Smooth muscle cell (in vitro differentiated cells): ENCODE measurements around the gene LRP3. TPM values are rescaled to one million over a fixed set of nuclear protein-coding genes. Genes with fewer than 3 reads are reported as not detected.
"Not testable (repeated sequence)": the region's sequence is repeated elsewhere in the genome, so short reads cannot be mapped to it uniquely, and the experiment has no call there.

Source experiments
- DNase-seq: peaks from one replicate; lab custom pipeline; 2025; ENCODE audit not compliant: unreplicated experiment; lab: John Stamatoyannopoulos, UW
- H2AFZ ChIP-seq: fragments of 200-600 bp; sonication (generic); 2 replicates; pipeline ENCODE4 v1.6.0; 2016; ENCODE audit warnings: antibody characterized with exemption, low read depth, mild to moderate bottlenecking
- H3F3A ChIP-seq: fragments of 200-600 bp; sonication (generic); 2 replicates; pipeline ENCODE4 v1.6.0; 2017; ENCODE audit warnings: antibody characterized with exemption, low read depth
- H3K27ac ChIP-seq: fragments of 200-600 bp; sonication (generic); 2 replicates; pipeline ENCODE4 v1.5.1; 2016; ENCODE audit warnings: low read depth, mild to moderate bottlenecking
- H3K27me3 ChIP-seq: fragments of 200-600 bp; sonication (generic); 2 replicates; pipeline ENCODE4 v1.6.1; 2016; ENCODE audit warnings: low read depth, mild to moderate bottlenecking
- H3K36me3 ChIP-seq: fragments of 200-600 bp; sonication (generic); 2 replicates; pipeline ENCODE4 v1.5.1; 2016; ENCODE audit warnings: low read depth
- H3K4me1 ChIP-seq: fragments of 200-600 bp; sonication (generic); 2 replicates; pipeline ENCODE4 v1.5.1; 2016; ENCODE audit warnings: low read depth
- H3K4me2 ChIP-seq: fragments of 200-600 bp; sonication (generic); 2 replicates; pipeline ENCODE4 v1.6.0; 2016; ENCODE audit warnings: mild to moderate bottlenecking
- H3K4me3 ChIP-seq: fragments of 200-600 bp; sonication (generic); 2 replicates; pipeline ENCODE4 v1.5.1; 2016; ENCODE audit warnings: mild to moderate bottlenecking
- H3K79me2 ChIP-seq: fragments of 200-600 bp; sonication (generic); 2 replicates; pipeline ENCODE4 v1.6.0; 2016; ENCODE audit warnings: low read depth, mild to moderate bottlenecking
- H3K9ac ChIP-seq: fragments of 200-600 bp; sonication (generic); 2 replicates; pipeline ENCODE4 v1.6.0; 2016; ENCODE audit warnings: low read depth
- H3K9me3 ChIP-seq: fragments of 200-600 bp; sonication (generic); replicated peaks from 2 replicates; pipeline ENCODE4 v1.5.1; 2016; ENCODE audit warnings: low read depth
- H4K20me1 ChIP-seq: fragments of 200-600 bp; sonication (generic); 2 replicates; pipeline ENCODE4 v1.6.0; 2016; ENCODE audit warnings: low read depth
- CTCF ChIP-seq: fragments of 200-600 bp; sonication (generic); IDR thresholded peaks from 2 replicates; pipeline ENCODE4 v1.5.1; 2017; ENCODE audit warnings: borderline replicate concordance, mild to moderate bottlenecking, antibody characterized with exemption; ENCODE audit not compliant: insufficient read depth, poor library complexity, severe bottlenecking
- WGBS: methylation state at CpG from one replicate; pipeline ENCODE4 v1.1.7; 2016; ENCODE audit warnings: low lambda C conversion rate; 5-methylcytosine and 5-hydroxymethylcytosine counted together
- polyA plus RNA-seq: library from polyadenylated mRNA; unstranded; fragments of >200 nt; fragmentation: Nextera tagmentation; extraction: Ambion mirVana; gene quantifications from 2 replicates; pipeline ENCODE4 v1.2.1, GENCODE V29; 2016
- total RNA-seq: library from RNA; depleted of rRNA; stranded (reverse); fragments of >200 nt; gene quantifications from 2 replicates; pipeline ENCODE4 v1.2.3, GENCODE V29; 2014

Gene LRP3
- total and polyA plus RNA-seq, 2 experiments from 2014 or later, result 13.5 to 30.5 TPM

GRCh38 chr19:33161201-33161600, 32.9 kb upstream of the LRP3 start:
- no peaks in the 10 kb centered on the region for H3K4me1 ChIP-seq
- WGBS, result 81% methylated on average over 4 of the region's 4 CpGs
- H3K4me3 ChIP-seq, result no peak overlapping the region
- no peak for DNase-seq
- H3K4me2 ChIP-seq, result no peak overlapping the region
- H3F3A ChIP-seq, result no peaks in the 10 kb centered on the region
- no peaks in the 10 kb centered on the region for H4K20me1 ChIP-seq
- H3K27me3 ChIP-seq, result no peaks in the 10 kb centered on the region
- TF ChIP-seq CTCF, result no peak
- H3K79me2 ChIP-seq, result no peaks in the 10 kb centered on the region
- H3K36me3 ChIP-seq, result no peaks in the 10 kb centered on the region
- H3K9ac ChIP-seq, result no peak overlapping the region
- H3K27ac ChIP-seq, result no peak overlapping the region
- H3K9me3 ChIP-seq, result no peaks in the 10 kb centered on the region
- H2AFZ ChIP-seq, result no peak overlapping the region

- no peaks in the 10 kb centered on the region for H3K79me2 ChIP-seq
- 91% methylated on average over 6 of the region's 6 CpGs for WGBS
- no peak overlapping the region for H3K4me3 ChIP-seq
- H4K20me1 ChIP-seq, result no peaks in the 10 kb centered on the region
- no peaks in the 10 kb centered on the region for H3K4me1 ChIP-seq
- H3K27me3 ChIP-seq, result no peaks in the 10 kb centered on the region
- H2AFZ ChIP-seq, result no peak overlapping the region
- TF ChIP-seq CTCF, result no peak
- H3K27ac ChIP-seq, result no peak overlapping the region
- H3K9ac ChIP-seq, result no peak overlapping the region
- no peaks in the 10 kb centered on the region for H3K36me3 ChIP-seq
- H3K4me2 ChIP-seq, result no peak overlapping the region
- H3F3A ChIP-seq, result no peaks in the 10 kb centered on the region
- H3K9me3 ChIP-seq, result no peaks in the 10 kb centered on the region
- no peak for DNase-seq
Observed at GRCh38 chr19:33163481-33163880, 30.6 kb upstream of the LRP3 start.

GRCh38 chr19:33166037-33166436, 28.1 kb upstream of the LRP3 start:
- H3K27ac ChIP-seq, H3K4me2 ChIP-seq, H2AFZ ChIP-seq, DNase-seq, H4K20me1 ChIP-seq, H3K27me3 ChIP-seq, H3K4me1 ChIP-seq, H3K4me3 ChIP-seq, H3K79me2 ChIP-seq, H3K9me3 ChIP-seq, H3K36me3 ChIP-seq, H3F3A ChIP-seq, H3K9ac ChIP-seq: not testable (repeated sequence)
- 80% methylated on average over 5 of the region's 6 CpGs for WGBS

- H2AFZ ChIP-seq, result no peak overlapping the region
- H3K9me3 ChIP-seq, result no peaks in the 10 kb centered on the region
- H3K79me2 ChIP-seq, result no peaks in the 10 kb centered on the region
- no peak for TF ChIP-seq CTCF
- H3F3A ChIP-seq, result no peaks in the 10 kb centered on the region
- peaks cover 4% of the 10 kb centered on the region for H4K20me1 ChIP-seq
- WGBS, result 95% methylated on average over 1 of the region's 1 CpG
- DNase-seq, result no peak
- no peaks in the 10 kb centered on the region for H3K4me1 ChIP-seq
- no peak overlapping the region for H3K4me3 ChIP-seq
- no peak overlapping the region for H3K4me2 ChIP-seq
- no peaks in the 10 kb centered on the region for H3K36me3 ChIP-seq
- H3K9ac ChIP-seq, result no peak overlapping the region
- H3K27ac ChIP-seq, result no peak overlapping the region
- H3K27me3 ChIP-seq, result no peaks in the 10 kb centered on the region
Observed at GRCh38 chr19:33167438-33167837, 26.7 kb upstream of the LRP3 start.
